Activated T-cell treated with anti-CD3 and anti-CD28 coated beads, Interleukin-2, amount 50 U/mL, for 24 hours (primary cell): ENCODE results near the gene NMRK2.

Source experiments
- DNase-seq: peaks from one replicate; pipeline ENCODE4 v3.0.0-alpha.2; 2020
- H3K27ac Mint-ChIP-seq: 2 replicates; pipeline ENCODE4 v1.8.0; 2020; ENCODE audit warnings: mild to moderate bottlenecking, mixed read lengths
- H3K27me3 Mint-ChIP-seq: 2 replicates; pipeline ENCODE4 v1.8.0; 2020; ENCODE audit warnings: mixed read lengths
- H3K36me3 Mint-ChIP-seq: 2 replicates; pipeline ENCODE4 v1.8.0; 2020; ENCODE audit warnings: low read depth, mixed read lengths
- H3K4me1 Mint-ChIP-seq: 2 replicates; pipeline ENCODE4 v1.8.0; 2020; ENCODE audit warnings: low read depth, mixed read lengths
- H3K4me3 Mint-ChIP-seq: 2 replicates; pipeline ENCODE4 v1.8.0; 2020; ENCODE audit warnings: mild to moderate bottlenecking, moderate library complexity, mixed read lengths
- H3K9me3 Mint-ChIP-seq: 2 replicates; pipeline ENCODE4 v1.8.0; 2020; ENCODE audit warnings: mixed read lengths

Gene NMRK2

GRCh38 chr19:3987619-3988371, 54.9 kb downstream of the NMRK2 start:
- no peaks in the 10 kb centered on the region for H3K27me3 Mint-ChIP-seq
- peak; percentile 89 for DNase-seq
- peaks cover 47% of the 10 kb centered on the region for H3K4me1 Mint-ChIP-seq

GRCh38 chr19:3990815-3991117, 57.9 kb downstream of the NMRK2 start:
- Mint-ChIP-seq H3K27me3 (no peaks in the 10 kb centered on the region), H3K4me3 (no peak overlapping the region), H3K4me1 (peaks cover 27% of the 10 kb centered on the region), H3K9me3 (peaks cover 3% of the 10 kb centered on the region), H3K36me3 (peaks cover 2% of the 10 kb centered on the region), H3K27ac (peak overlapping the region; percentile 75)
- no peak for DNase-seq

More at GRCh38 chr19:3987619-3988371, 54.9 kb downstream of the NMRK2 start:
- H3K36me3 Mint-ChIP-seq = peaks cover 29% of the 10 kb centered on the region
- H3K27ac Mint-ChIP-seq = peak overlapping the region; percentile 89
- peak overlapping the region; percentile 97 for H3K4me3 Mint-ChIP-seq
- H3K9me3 Mint-ChIP-seq = peaks cover 3% of the 10 kb centered on the region
